ENCODE data around the gene TSPAN14.
"Not testable (repeated sequence)": the region's sequence is repeated elsewhere in the genome, so short reads cannot be mapped to it uniquely, and the experiment has no call there.

Gene TSPAN14

DNA sequence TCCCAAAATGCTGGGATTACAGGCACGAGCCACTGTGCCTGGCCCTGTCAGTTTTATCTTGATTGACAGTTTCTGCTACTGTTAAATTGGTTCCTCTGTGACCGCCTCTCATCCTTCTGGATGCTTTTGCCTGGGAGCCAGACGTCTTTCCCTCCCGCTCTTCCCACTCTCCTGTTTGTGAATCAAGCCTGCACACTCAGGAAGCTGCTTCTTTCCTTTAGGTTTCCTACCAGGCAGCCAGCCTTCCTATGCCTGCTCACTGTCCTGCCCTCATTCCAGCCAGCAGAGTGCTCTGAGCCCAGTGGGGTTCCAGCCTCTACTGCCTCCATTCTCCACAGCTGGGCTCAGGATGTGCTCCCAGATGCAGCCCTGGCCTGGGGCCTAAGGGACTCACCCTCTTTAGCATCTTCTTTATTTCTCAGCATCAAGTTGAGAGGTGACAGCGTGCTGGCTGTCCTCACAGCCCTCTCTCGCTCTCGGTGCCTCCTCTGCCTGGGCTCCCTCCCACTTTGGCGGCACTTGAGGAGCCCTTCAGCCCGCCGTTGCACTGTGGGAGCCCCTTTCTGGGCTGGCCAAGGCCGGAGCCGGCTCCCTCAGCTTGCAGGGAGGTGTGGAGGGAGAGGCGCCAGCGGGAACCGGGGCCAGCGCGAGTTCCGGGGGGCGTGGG, 88.7 kb downstream of the TSPAN14 start:
- no peak for DNase-seq (ENCODE audit: low spot score)

DNA sequence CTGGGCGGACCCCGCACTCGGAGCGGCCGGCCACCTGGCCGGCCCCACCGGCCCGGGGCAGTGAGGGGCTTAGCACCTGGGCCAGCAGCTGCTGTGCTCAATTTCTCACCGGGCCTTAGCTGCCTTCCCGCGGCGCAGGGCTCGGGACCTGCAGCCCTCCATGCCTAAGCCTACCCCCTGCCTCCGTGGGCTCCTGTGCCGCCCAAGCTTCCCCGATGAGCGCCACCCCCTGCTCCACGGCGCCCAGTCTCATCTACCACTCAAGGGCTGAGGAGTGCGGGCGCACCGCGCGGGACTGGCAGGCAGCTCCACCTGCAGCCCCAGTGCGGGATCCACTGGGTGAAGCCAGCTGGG, 89.2 kb downstream of the TSPAN14 start:
- DNase-seq (ENCODE audit: low spot score), result not testable (repeated sequence)

DNA sequence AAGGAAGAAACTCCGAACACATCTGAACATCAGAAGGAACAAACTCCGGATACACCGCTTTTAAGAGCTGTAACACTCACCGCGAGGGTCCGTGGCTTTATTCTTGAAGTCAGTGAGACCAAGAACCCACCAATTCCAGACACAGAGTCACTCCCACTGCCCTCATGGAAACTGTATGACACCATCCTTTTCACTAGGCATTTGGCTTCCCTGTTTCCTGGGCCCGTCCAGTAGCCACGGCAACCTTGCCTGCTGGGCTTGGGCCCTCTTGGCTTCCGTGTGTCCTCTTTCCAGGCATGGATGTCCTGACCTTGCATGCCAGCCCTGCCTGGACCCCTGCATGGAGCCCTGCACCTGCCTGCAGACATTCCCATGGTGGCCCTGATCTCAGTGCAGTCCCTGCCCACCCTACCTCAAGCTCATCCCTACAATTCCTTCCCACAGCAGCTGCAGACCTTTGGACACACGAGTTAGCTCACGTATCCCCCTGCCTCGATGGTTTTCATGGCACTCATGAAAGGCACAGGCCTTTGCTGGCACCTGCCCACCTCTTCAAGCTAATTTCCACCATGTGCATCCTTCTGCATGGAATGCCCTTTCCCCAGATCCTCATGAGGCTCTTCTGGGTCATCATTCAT, 90.3 kb downstream of the TSPAN14 start:
- DNase-seq (ENCODE audit: low spot score), result no peak

DNA sequence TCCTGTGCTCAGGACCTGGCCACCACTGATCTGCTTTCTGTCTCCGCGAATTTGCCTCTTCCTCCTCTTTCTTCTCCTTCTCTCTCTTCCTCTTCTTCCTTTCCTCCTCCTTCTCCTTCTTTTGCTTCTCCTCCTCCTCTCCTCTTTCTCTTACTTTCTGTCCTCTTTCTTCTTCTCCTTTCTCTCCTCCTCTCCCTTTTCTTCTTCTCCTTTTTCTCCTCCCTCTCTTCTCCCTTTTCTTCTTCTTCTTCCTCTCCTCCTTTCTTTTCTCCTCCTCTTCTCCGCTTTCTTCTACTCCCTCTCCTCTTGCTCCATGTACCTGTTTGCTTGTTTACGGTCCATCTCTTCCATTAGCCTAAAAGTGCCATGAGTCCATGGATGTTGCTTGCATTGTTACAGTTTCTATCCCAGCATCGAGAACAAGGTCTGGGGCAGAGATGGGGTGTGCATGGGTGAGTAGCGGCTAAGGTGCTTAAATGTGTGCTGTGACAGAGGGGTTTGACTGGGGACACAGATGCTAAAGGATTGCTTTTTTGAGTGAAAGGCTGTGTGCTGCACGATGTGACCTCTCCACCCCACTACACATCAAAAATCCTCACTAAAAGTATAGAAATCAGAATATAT, 91.3 kb downstream of the TSPAN14 start:
- no peak for DNase-seq (ENCODE audit: low spot score)

DNA sequence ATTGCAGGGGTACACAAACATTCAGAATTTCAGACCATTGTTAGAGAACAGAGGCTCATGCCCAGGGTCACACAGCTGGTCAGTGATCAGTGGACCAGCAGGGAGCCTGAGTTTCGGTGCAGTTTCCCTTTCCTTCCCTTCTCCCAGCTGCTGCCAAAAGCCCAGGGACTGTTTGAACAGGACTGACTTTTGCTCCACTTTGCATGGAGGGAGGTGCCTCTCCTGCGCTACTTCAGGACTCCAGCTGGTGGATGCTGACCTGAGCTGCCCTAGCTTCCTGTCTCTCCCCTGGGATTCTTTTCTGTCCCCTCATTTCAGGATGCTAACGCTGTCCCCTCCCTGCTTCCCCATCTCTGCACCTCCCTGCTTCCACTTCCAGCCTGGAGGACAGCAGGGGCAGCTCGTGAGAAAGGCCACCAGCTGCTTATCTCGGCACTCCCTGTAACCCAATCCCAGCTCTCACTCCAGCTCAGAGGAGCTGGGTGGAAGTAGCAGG, 98.1 kb downstream of the TSPAN14 start:
- DNase-seq (ENCODE audit: low spot score), result no peak

DNA sequence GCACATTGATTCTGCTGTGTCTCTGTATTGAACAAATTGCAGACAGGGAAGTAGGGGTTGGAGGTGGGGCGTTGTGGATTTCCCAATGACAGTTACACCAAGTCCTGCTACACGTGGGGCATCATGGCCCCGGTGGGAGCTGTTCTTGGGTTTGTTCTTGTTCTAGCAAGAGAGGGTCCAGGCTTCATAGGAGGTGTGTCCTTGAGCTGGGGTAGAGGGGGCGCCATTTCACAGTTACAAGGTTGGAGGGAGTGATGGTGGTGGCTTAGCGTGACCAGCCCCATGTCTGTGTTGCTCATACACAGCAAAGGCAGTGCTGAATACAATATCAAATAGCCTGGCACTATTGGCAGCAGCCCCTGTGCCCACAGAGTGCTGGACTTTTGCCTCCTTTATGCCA, 99.3 kb downstream of the TSPAN14 start:
- no peak for DNase-seq (ENCODE audit: low spot score)

DNA sequence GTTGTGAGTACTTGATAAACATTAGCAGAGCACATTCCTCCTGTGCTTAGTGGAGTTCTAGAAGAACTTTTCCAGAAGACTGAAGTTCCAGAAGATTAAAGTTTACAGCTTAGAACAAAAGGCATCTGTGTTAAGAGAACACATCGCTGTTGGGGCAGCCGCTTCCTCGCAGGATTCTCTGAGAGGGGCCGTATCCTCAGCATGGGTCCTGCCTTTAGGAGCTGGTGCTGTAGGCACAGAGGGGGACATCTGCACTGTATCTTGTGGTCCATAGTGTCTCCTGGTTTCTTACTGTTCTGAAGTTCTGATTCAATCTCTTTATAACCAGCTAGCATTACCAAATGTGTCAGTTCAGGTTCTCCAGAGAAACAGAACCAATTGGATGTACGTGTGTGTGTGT, 99.9 kb downstream of the TSPAN14 start:
- no peak for DNase-seq (ENCODE audit: low spot score)

DNA sequence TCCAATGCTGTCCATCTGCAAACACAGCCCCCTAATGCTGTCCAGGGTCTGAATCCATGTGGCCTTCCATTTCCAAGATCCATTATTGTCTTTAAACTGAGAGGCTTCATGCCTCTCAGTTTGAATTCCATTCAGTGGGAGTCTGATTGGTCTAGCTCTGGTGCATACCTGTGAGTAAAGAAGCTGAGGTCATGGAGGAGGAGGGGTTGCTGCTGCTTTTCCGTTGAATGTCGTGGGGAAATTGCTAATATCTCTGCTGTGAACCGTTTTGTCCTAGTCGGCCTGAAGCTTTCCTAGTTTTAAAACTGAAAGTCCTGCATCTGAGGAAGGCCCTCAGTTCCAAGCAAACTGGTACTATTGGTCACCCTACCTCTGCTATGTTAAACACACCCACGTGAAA, 101.3 kb downstream of the TSPAN14 start:
- DNase-seq (ENCODE audit: low spot score), result no peak

DNA sequence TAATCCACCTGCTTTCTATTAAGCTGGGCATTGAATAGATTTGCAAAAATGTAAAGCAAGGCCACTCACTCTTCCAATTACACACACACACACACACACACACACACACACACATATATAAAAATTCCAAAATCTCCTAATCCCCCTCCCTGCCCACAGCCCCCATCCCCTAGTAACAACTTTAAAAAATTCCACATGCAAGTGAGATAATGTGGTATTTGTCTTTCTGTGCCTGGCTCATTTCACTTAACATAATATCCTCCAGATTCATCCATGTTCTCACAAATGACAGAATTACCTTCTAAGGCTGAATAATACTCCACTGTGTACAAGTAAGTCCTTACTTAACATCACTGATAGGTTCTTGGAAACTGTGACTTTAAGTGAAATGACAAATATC, 107.8 kb downstream of the TSPAN14 start:
- no peak for DNase-seq (ENCODE audit: low spot score)

DNA sequence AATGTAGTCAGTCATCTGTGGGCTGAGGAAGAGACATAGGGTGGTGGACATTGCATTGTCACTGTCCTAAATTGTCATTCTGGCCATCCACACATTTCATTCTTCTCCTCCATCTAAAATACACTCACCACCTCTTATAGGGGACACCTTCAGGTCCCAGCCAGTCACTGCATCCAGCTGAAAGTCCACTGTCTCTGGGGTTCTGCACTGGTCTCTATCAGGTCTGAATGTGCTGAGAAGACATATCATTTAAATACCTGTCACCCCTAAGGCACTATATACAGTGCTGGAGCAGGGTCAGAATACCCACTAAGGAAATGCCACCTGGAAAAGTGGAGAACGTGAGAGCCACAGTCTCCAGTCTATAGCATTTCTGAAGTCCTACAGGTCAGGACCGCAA, 113.2 kb downstream of the TSPAN14 start:
- DNase-seq (ENCODE audit: low spot score), result no peak

DNA sequence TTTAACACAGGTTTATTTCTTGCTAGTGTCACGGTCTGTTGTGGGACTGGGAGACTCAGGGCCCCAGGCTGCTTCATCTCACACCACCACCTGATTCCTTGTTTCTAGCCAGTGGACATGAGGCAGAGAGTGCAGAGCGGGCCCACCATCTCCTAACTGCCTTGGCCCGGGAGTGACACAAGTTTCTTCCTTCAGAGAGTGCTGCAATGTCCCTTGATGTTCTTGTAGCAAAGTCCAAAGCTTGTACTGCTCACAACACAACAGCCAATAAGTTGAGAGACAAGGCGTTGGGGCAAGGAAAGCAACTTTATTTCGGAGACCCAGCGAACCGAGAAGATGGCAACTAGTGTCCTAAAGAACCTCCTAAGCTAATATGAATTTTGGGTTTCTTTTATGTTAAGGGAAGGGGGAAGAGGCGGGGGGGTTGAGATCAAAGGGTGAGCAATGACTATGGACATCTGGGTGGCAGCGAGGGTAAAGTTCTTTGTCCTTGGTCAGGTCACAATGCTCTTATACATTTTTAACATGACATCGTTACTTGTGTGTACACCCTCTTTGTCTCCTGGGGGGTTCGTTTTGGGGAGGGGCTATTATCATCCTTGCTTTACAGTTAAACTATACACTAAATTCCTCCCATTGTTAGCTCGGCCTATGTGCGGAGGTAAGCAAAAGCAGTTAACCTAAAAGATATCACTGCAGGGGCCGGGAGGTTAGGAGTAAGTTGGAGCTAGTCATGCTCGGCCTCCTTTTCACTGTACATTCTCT, 115.2 kb downstream of the TSPAN14 start:
- no peak for DNase-seq (ENCODE audit: low spot score)

DNA sequence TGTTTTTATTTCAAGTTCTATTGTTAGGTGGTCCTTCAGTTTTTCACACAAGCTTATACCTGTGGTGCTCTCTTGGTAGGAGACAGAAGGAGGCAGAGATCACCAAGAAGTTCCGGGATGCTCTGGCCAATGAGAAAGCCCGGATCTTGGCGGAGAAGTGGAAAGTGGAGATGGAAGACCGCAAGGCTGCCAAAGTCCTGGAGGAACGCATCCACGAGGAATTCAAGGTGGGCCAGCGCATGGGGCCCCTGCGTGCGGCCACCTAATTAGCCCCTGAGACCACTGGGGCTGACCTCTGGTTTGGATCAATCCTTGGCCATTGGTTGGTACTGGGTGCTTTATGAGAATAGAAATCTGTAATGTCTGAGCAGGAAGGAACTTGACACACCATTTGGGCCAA, 117.2 kb downstream of the TSPAN14 start:
- no peak for DNase-seq (ENCODE audit: low spot score)

DNA sequence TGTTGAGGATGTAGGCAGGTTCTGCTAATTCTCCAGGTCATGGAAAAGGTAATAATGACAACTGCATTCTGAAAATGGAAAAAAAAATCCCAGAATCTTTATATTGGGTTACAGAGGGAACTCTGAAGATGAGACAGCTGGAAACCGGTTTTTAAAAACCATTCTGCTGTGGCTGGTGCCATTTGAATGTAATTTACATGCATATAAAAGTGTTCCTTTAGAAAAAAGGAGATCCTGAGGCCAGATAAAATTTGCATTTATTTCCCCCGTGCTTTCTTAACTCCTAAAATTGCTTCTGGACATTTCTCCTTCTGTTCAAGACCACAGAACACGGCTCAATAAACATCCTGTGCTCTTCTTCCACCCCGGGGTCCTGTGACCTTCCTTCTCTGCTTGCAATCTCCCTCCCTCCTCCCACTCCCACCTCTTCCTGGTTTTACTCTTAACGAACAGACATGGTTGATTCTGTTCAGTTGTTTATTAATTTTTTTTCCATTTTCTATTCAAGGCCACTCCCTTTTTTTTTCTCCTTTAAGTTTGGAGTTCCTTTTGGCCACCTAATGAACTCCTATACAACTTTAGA, 125.2 kb downstream of the TSPAN14 start:
- DNase-seq (ENCODE audit: low spot score), result no peak

DNA sequence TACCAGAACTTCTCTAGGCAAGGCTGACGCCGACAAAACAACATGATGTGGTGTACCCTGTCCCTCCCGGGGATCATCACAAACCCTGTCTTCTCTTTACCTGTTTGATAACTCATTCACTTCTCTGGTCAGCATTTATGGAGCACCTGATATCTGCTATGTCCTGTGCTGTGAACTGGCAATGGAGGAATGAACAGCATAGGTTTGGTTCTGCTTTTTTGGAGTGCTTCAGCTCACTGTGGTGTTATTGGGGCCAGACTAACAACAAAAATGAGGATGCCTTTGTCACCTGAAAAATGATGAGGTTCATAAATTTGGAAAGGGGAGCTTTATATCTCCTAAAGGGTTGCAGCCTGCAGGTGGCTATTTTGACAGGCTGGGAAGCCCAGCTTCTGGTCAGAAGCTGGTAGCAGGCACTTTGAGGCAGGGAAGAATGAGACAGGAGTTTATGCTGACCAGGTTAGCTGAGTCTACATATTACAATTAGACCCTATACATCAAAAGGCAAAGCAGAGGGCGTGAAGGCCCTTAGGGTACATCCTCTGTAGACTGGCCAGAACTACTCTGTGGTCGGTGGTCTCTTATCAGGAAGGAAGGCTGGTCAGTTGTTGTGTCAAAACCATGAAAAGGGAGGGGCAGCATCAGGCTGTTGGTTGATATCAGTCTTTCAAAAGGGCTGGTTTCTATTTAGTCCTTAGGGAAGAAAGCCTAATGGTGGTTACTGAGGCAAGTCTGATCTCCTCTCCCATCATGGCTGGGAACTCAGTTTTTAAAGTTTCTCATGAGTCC, 125.9 kb downstream of the TSPAN14 start:
- no peak for DNase-seq (ENCODE audit: low spot score)

DNA sequence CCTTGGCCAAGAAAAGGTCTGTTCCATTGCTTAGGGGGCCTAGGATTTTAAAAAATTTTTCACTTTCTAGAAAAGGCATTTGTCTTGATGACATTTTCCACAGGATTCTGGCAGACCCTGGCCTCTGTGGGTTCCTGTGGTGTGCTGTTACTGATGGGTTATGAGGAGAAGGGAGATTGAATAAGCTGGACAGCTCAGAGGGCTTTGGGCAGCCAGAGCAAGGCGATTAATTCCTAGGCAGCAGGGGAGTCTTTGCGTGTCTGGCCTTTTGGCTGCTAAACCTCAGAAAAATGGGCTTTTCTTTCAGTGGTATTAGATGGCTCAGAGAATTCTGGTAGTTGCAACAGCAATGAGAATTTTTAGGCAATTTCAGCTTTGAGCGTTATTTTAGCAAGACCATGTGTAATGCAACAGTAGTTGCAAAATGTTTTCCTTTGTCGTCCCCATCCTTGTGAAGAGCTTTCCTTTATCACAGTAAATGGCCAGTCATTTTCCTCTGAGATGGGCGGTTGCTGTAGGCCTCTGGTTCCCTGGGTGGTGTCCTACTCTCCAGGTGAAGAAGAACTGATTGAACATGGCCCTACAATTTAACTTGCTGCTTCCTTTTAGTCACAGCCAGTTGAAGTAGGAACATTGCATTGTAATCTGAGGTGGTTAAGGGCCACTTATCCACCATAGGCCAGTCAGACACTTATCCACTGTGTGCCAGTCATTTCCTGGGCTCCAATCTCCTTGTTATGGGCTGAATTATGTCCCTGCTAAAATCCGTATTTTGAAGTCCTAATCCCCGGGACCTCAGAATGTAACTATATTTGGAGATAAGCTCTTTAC, 126.7 kb downstream of the TSPAN14 start:
- no peak for DNase-seq (ENCODE audit: low spot score)

DNA sequence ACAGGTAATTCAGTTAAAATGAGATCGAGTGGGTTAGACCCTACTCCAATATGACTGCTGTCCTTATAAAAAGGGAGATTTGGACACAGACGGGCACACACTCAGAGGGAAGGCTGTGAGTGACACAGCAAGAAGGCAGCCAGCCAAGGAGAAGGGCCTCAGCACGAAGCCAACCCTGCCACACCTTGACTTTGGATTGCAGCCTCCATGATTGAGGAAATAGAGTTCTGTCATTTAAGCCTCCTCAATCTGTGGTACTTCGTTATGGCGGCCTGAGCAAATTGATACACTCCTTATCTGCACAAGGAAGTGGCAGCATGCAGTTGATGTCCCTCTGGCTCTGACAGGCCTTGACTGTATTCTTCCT, 127.3 kb downstream of the TSPAN14 start:
- no peak for DNase-seq (ENCODE audit: low spot score)

DNA sequence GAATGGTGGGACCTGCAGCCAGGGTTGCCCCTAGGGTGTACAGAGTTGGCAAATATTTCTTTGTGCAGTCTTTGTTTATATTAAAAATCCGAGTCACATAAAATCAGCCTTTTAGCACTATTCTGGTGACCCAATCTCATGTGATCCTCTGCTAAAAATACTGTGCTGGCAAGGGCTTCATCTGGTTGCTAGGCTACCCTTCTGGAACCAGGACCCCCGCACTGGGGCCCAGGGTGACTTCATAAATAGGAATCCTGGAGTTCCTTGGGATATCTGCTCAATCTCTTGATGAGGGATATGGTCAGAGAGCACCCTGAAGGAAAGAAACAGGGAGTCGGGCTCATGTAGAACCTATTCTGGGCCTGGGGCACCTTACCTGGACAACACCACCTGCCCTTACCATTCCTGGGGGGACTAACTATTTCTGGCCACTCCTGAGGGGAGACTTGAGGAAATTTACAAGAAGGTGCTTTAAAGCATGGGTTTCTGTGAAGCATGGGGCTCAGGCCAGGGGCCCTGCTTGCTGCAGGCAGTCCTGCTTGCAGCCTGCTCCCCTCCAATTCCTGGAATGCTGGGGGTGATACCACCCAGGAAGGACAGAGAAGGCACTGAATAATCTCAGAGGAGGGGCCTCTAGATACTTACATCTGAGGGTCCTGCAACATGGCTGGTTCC, 128.3 kb downstream of the TSPAN14 start:
- no peak for DNase-seq (ENCODE audit: low spot score)

Data from D341Med (cell line).